MM.1S (cell line): Measurements from ENCODE around the gene PTP4A1.

Experiments used
- DNase-seq: peaks from one replicate; pipeline ENCODE4 v3.0.0-alpha.2; 2015
- H2AFZ ChIP-seq: fragments of 300-600 bp; sonication (generic); 2 replicates; pipeline ENCODE4 v1.6.0; 2016; ENCODE audit warnings: antibody characterized with exemption, low read length
- H3F3A ChIP-seq: fragments of 300-600 bp; sonication (generic); 2 replicates; pipeline ENCODE4 v1.6.1; 2016; ENCODE audit warnings: mild to moderate bottlenecking, antibody characterized with exemption, low read length, moderate library complexity, mixed read lengths; ENCODE audit not compliant: insufficient read depth
- H3K27ac ChIP-seq: fragments of 300-600 bp; sonication (generic); 2 replicates; pipeline ENCODE4 v1.5.1; 2016; ENCODE audit warnings: mild to moderate bottlenecking, low read length
- H3K27me3 ChIP-seq: fragments of 300-600 bp; sonication (generic); replicated peaks from 2 replicates; pipeline ENCODE4 v1.6.0; 2016; ENCODE audit warnings: low read length; ENCODE audit not compliant: insufficient read depth
- H3K36me3 ChIP-seq: fragments of 300-600 bp; sonication (generic); replicated peaks from 2 replicates; pipeline ENCODE4 v1.6.1; 2016; ENCODE audit warnings: mild to moderate bottlenecking, low read length, mixed read lengths; ENCODE audit not compliant: insufficient read depth
- H3K4me1 ChIP-seq: fragments of 300-600 bp; sonication (generic); 2 replicates; pipeline ENCODE4 v1.6.1; 2016; ENCODE audit warnings: low read length, mixed read lengths
- H3K4me2 ChIP-seq: fragments of 300-600 bp; sonication (generic); 2 replicates; pipeline ENCODE4 v1.6.0; 2016; ENCODE audit warnings: low read depth, low read length
- H3K4me3 ChIP-seq: fragments of 300-600 bp; sonication (generic); 2 replicates; pipeline ENCODE4 v1.5.1; 2016; ENCODE audit warnings: low read length, mixed read lengths
- H3K79me2 ChIP-seq: fragments of 300-600 bp; sonication (generic); 2 replicates; pipeline ENCODE4 v1.6.1; 2016; ENCODE audit warnings: mixed run types, low read length, mixed read lengths
- H3K9ac ChIP-seq: fragments of 300-600 bp; sonication (generic); 2 replicates; pipeline ENCODE4 v1.6.1; 2016; ENCODE audit warnings: low read length, mixed read lengths
- H3K9me2 ChIP-seq: fragments of 300-600 bp; sonication (generic); replicated peaks from 2 replicates; pipeline ENCODE4 v1.6.1; 2016; ENCODE audit warnings: mild to moderate bottlenecking, low read length, mixed read lengths; ENCODE audit not compliant: insufficient read depth
- H3K9me3 ChIP-seq: fragments of 300-600 bp; sonication (generic); replicated peaks from 2 replicates; pipeline ENCODE4 v1.6.1; 2016; ENCODE audit warnings: mild to moderate bottlenecking, low read length, mixed read lengths; ENCODE audit not compliant: insufficient read depth
- H4K20me1 ChIP-seq: fragments of 300-600 bp; sonication (generic); 2 replicates; pipeline ENCODE4 v1.6.1; 2016; ENCODE audit warnings: mild to moderate bottlenecking, low read length, moderate library complexity, mixed read lengths; ENCODE audit not compliant: insufficient read depth
- EZH2 ChIP-seq: fragments of 300-600 bp; sonication (generic); optimal IDR thresholded peaks from 2 replicates; pipeline ENCODE3; 2017; ENCODE audit warnings: low read depth, mild to moderate bottlenecking, antibody characterized with exemption, low read length, mixed read lengths
- EZH2phosphoT487 ChIP-seq: fragments of 300-600 bp; sonication (generic); IDR thresholded peaks from 2 replicates; pipeline ENCODE4 v1.6.1; 2018; ENCODE audit warnings: antibody characterized with exemption, low read length
- TF ChIP-seq, protein P1 (sequence below): fragments of 300-600 bp; sonication (generic); IDR thresholded peaks from 2 replicates; pipeline ENCODE4 v1.5.1; 2016; ENCODE audit warnings: antibody characterized with exemption, low read length, mixed read lengths

PTP4A1 gene

DNA sequence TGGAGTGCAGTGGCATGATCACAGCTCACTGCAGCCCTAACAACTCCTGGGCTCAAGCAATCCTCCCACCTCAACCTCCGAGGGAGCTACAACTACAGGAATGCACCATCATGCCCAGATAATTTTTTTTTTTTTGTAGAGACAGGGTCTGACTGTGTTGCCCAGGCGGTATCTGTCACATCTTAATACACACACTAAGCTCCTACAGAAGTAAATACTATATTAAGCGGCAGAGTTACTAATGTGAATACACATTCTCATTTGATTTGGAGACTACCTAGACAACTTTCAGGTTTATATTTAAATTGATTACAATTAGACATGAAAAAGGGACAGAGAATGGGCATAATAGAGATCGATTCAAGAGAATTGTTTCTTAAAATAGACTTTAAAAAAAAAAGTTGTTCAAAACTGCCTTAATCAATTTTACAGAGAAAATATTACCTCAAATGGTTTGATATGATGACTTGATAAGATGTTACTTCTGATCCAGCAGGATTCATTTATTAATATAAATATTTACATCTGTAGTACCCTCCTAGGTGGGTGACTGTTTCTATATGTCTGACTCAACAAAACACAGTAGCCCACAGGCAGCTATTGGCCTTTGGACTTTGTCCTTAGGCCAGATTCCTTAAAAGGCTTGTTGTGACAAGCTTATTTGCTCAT, 7.1 kb upstream of the PTP4A1 start:
- TF ChIP-seq, protein P1, sequence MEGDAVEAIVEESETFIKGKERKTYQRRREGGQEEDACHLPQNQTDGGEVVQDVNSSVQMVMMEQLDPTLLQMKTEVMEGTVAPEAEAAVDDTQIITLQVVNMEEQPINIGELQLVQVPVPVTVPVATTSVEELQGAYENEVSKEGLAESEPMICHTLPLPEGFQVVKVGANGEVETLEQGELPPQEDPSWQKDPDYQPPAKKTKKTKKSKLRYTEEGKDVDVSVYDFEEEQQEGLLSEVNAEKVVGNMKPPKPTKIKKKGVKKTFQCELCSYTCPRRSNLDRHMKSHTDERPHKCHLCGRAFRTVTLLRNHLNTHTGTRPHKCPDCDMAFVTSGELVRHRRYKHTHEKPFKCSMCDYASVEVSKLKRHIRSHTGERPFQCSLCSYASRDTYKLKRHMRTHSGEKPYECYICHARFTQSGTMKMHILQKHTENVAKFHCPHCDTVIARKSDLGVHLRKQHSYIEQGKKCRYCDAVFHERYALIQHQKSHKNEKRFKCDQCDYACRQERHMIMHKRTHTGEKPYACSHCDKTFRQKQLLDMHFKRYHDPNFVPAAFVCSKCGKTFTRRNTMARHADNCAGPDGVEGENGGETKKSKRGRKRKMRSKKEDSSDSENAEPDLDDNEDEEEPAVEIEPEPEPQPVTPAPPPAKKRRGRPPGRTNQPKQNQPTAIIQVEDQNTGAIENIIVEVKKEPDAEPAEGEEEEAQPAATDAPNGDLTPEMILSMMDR: no peak
- TF ChIP-seq EZH2: no peak
- no peak for TF ChIP-seq EZH2phosphoT487
- Histone ChIP-seq H4K20me1 (no peaks in the 10 kb centered on the region), H3K27me3 (no peaks in the 10 kb centered on the region), H3K27ac (no peak overlapping the region), H3K9ac (no peak overlapping the region), H2AFZ (no peak overlapping the region), H3K36me3 (no peaks in the 10 kb centered on the region), H3K9me2 (no peaks in the 10 kb centered on the region), H3K4me2 (no peak overlapping the region), H3K9me3 (no peaks in the 10 kb centered on the region), H3K4me1 (no peaks in the 10 kb centered on the region), H3F3A (no peaks in the 10 kb centered on the region), H3K79me2 (no peaks in the 10 kb centered on the region), H3K4me3 (no peak overlapping the region)
- no peak for DNase-seq

DNA sequence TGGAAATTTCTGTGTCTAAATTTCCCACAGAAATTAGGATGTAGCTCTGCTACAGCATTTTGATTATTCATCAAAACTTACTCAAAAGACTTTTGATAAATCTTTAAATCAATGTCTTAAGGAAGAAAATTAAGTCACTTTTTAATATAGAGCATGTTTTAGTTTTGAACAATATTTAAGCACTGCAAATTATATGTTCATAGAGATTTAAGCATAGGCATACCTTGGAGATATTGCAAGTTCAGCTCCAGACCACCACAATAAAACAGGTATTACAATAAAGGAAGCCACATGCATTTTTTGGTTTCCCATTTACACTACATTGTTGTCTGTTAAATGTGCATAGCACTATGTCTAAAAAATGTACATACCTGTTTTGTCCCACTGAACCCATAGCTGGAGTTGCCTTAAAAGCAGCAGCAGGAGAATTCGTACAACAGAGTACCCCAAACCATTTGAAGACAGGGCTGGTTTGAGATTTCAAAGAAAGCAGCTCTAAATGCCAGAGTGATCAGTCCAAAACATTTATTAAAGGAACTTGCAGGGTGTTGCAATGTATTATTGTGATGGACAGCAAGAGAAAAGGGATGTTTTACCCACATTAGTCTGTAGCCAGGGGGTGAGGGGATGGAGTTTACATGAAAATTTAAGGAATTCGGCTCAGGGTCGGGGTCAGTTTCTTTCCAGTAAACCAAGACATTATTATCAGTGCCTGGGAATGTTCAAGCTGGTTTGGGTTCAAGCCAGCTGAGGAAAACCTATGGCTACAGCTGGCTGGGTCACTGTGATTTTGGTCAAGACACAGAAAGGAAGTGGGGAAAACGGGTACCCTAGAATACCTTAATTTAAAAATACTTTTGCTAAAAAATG, 6.3 kb upstream of the PTP4A1 start:
- Histone ChIP-seq H3K79me2 (no peaks in the 10 kb centered on the region), H3K4me2 (no peak overlapping the region), H3K9me3 (no peaks in the 10 kb centered on the region), H3K4me1 (no peaks in the 10 kb centered on the region), H3K27ac (no peak overlapping the region), H3F3A (no peaks in the 10 kb centered on the region), H4K20me1 (no peaks in the 10 kb centered on the region), H3K9me2 (no peaks in the 10 kb centered on the region), H3K9ac (no peak overlapping the region), H3K4me3 (no peak overlapping the region), H3K27me3 (no peaks in the 10 kb centered on the region), H3K36me3 (no peaks in the 10 kb centered on the region), H2AFZ (no peak overlapping the region)
- TF ChIP-seq EZH2 (no peak), EZH2phosphoT487 (no peak)
- TF ChIP-seq, protein P1: no peak
- DNase-seq: no peak

DNA sequence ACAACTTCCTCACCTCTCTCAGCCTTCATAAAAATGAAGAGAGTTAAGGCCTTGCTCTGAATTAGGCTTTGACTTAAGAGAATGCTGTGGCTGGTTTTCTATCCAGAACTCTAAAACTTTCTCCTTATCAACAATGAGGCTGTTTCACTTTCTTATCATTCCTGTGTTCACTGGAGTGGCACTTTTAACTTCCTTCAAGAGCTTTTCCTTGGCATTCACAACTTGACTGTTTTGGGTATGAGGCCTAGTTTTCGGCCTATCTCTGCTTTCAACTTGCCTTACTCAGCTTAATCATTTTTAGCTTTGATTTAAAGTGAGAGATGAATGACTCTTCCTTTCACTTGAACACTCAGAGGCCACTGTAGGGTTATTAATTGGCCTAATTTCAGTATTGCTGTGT, 4.3 kb upstream of the PTP4A1 start:
- DNase-seq: no peak
- H3K9me2 ChIP-seq: no peaks in the 10 kb centered on the region

More for the DNA sequence above, 4.3 kb upstream of the PTP4A1 start:
- Histone ChIP-seq H3K27ac (no peak overlapping the region), H3K27me3 (no peaks in the 10 kb centered on the region), H3K4me1 (no peaks in the 10 kb centered on the region), H3K79me2 (peaks cover 6% of the 10 kb centered on the region), H3K4me3 (no peak overlapping the region), H3K9ac (no peak overlapping the region), H4K20me1 (no peaks in the 10 kb centered on the region), H2AFZ (no peak overlapping the region), H3F3A (peaks cover 5% of the 10 kb centered on the region; the same call in 1 of the 2 replicates), H3K36me3 (no peaks in the 10 kb centered on the region), H3K9me3 (no peaks in the 10 kb centered on the region), H3K4me2 (no peak overlapping the region)
- TF ChIP-seq, protein P1: no peak
- TF ChIP-seq EZH2phosphoT487 (no peak), EZH2 (no peak)
